Naive B cell (primary cell): ENCODE results near the gene ZNF799. TPM values are rescaled to one million over a fixed set of nuclear protein-coding genes. Genes with fewer than 3 reads are reported as not detected.
"Not testable (repeated sequence)": the region's sequence is repeated elsewhere in the genome, so short reads cannot be mapped to it uniquely, and the experiment has no call there.

Source experiments
- ATAC-seq, 2 donors: fragments of 150-1000 bp; cut with Tn5 transposase; 2 replicates each; pipeline ENCODE4 v1.10.0; 2021; ENCODE audit warnings: low read depth in 2 of 2, mild to moderate bottlenecking in 2 of 2, moderate library complexity in 2 of 2
- DNase-seq: peaks from one replicate; pipeline ENCODE4 v3.0.0; 2022
- H3K27ac Mint-ChIP-seq, 6 donors: one replicate each; pipeline ENCODE4 v1.8.0; 2020 to 2022; ENCODE audit warnings: mild to moderate bottlenecking in 6 of 6, mixed read lengths in 6 of 6, moderate library complexity in 5 of 6, inconsistent platforms in 2 of 6
- H3K27me3 Mint-ChIP-seq, 3 donors: one replicate each; pipeline ENCODE4 v1.8.0; 2021 to 2022; ENCODE audit warnings: mixed read lengths in 3 of 3, mild to moderate bottlenecking in 1 of 3
- H3K36me3 Mint-ChIP-seq, 2 donors: one replicate each; pipeline ENCODE4 v1.8.0; 2020 to 2022; ENCODE audit warnings: mixed read lengths in 2 of 2, inconsistent platforms in 1 of 2, mild to moderate bottlenecking in 1 of 2
- H3K4me1 Mint-ChIP-seq, 3 donors: one replicate each; pipeline ENCODE4 v1.8.0; 2020 to 2022; ENCODE audit warnings: mixed read lengths in 3 of 3, inconsistent platforms in 1 of 3, mild to moderate bottlenecking in 1 of 3, moderate library complexity in 1 of 3
- H3K4me3 Mint-ChIP-seq, 8 donors: one replicate each; pipeline ENCODE4 v1.8.0; 2020 to 2022; ENCODE audit warnings: mild to moderate bottlenecking in 8 of 8, mixed read lengths in 8 of 8, moderate library complexity in 8 of 8, inconsistent platforms in 2 of 8
- H3K9me3 Mint-ChIP-seq, 7 donors: one replicate each; pipeline ENCODE4 v1.8.0; 2020 to 2022; ENCODE audit warnings: mixed read lengths in 7 of 7, mild to moderate bottlenecking in 5 of 7, inconsistent platforms in 2 of 7, moderate library complexity in 1 of 7
- polyA plus RNA-seq, 6 donors: library from polyadenylated mRNA; unstranded; fragments of 300-500 nt; fragmentation: Illumina TruSeq; gene quantifications; one replicate each; pipeline ENCODE4 v1.2.3, GENCODE V29; 2021; ENCODE audit warnings: low read depth in 6 of 6

Gene ZNF799
- polyA plus RNA-seq, result 1 to 10 TPM; 2.0 to 9.5 (median 5.9) TPM

GRCh38 chr19:12400633-12401502 is at the start of gene ZNF799:
ZNF799 (minus strand) TSS chr19:12401271; CDS start chr19:12401070, 201 bp downstream.
- Mint-ChIP-seq H3K36me3 (no peaks in the 10 kb centered on the region), H3K9me3 (peaks cover 0 to 2% (median 0%) of the 10 kb centered on the region in 7 donors), H3K4me1 (peaks cover 19 to 38% (median 31%) of the 10 kb centered on the region in 3 donors), H3K27ac (peak within 1 kb of the TSS; percentile 72 to 98 (median 93)), H3K4me3 (peak within 1 kb of the TSS; percentile 93 to 98 (median 96)), H3K27me3 (no peaks in the 10 kb centered on the region)
- DNase-seq (peak; percentile 79), ATAC-seq (peak; percentile 92)

GRCh38 chr19:12450844-12451243 is 49.8 kb upstream of the ZNF799 start:
- Mint-ChIP-seq H3K27ac (no peak overlapping the region), H3K4me1 (peaks cover 0 to 5% (median 2%) of the 10 kb centered on the region in 3 donors)

GRCh38 chr19:12448808-12449207 is 47.7 kb upstream of the ZNF799 start:
- ATAC-seq, result no peak
- H3K4me3 Mint-ChIP-seq, result no peak overlapping the region
- H3K9me3 Mint-ChIP-seq, result peaks cover 17 to 47% (median 25%) of the 10 kb centered on the region in 7 donors
- H3K4me1 Mint-ChIP-seq, result peaks cover 0 to 5% (median 3%) of the 10 kb centered on the region in 3 donors
- no peak overlapping the region for H3K27ac Mint-ChIP-seq
- no peak for DNase-seq
- H3K27me3 Mint-ChIP-seq, result no peaks in the 10 kb centered on the region
- H3K36me3 Mint-ChIP-seq, result peaks cover 16 to 32% of the 10 kb centered on the region in 2 donors

More at GRCh38 chr19:12450844-12451243, 49.8 kb upstream of the ZNF799 start:
- no peak for DNase-seq
- no peak for ATAC-seq
- Mint-ChIP-seq H3K9me3 (peaks cover 10 to 36% (median 18%) of the 10 kb centered on the region in 7 donors), H3K36me3 (peaks cover 16 to 22% of the 10 kb centered on the region in 2 donors), H3K27me3 (no peaks in the 10 kb centered on the region), H3K4me3 (peak overlapping the region in 1 of 8 donors; percentile 56)

GRCh38 chr19:12440541-12441316 is 39.7 kb upstream of the ZNF799 start, which contains the start of gene ZNF443:
ZNF443 (minus strand) TSS chr19:12441021; CDS start chr19:12440914, 107 bp downstream.
- ATAC-seq, result peak; percentile 94 to 95
- Mint-ChIP-seq H3K4me1 (peaks cover 14 to 55% (median 30%) of the 10 kb centered on the region in 3 donors), H3K9me3 (peaks cover 7 to 26% (median 10%) of the 10 kb centered on the region in 7 donors), H3K27me3 (no peaks in the 10 kb centered on the region), H3K4me3 (peak within 1 kb of the TSS; percentile 97 to 100 (median 100)), H3K27ac (peak within 1 kb of the TSS; percentile 92 to 99 (median 98)), H3K36me3 (peaks cover 5 to 10% of the 10 kb centered on the region in 2 donors)
- DNase-seq, result peak; percentile 99

- ATAC-seq, result peak; percentile 19 to 34
- Mint-ChIP-seq H3K9me3 (peaks cover 6 to 22% (median 8%) of the 10 kb centered on the region in 7 donors), H3K4me1 (peaks cover 18 to 58% (median 30%) of the 10 kb centered on the region in 3 donors), H3K4me3 (peak overlapping the region; percentile 91 to 100 (median 98)), H3K27ac (peak overlapping the region; percentile 54 to 96 (median 92))
- H3K36me3 Mint-ChIP-seq, H3K27me3 Mint-ChIP-seq: not testable (repeated sequence)
- peak; percentile 30 for DNase-seq
Measured at GRCh38 chr19:12439686-12440540, 38.8 kb upstream of the ZNF799 start.

GRCh38 chr19:12430726-12431299 is 29.7 kb upstream of the ZNF799 start:
- H3K4me3 Mint-ChIP-seq, DNase-seq, ATAC-seq, H3K27me3 Mint-ChIP-seq, H3K27ac Mint-ChIP-seq: not testable (repeated sequence)
- H3K4me1 Mint-ChIP-seq, result peaks cover 2 to 13% (median 5%) of the 10 kb centered on the region in 3 donors
- peaks cover 33 to 41% of the 10 kb centered on the region in 2 donors for H3K36me3 Mint-ChIP-seq
- H3K9me3 Mint-ChIP-seq, result peaks cover 10 to 31% (median 25%) of the 10 kb centered on the region in 7 donors

- peaks cover 2 to 24% (median 16%) of the 10 kb centered on the region in 7 donors for H3K9me3 Mint-ChIP-seq
- H3K36me3 Mint-ChIP-seq, result peaks cover 22 to 24% of the 10 kb centered on the region in 2 donors
- DNase-seq (no peak), ATAC-seq (no peak)
- H3K27me3 Mint-ChIP-seq, result no peaks in the 10 kb centered on the region
- peaks cover 6 to 13% (median 13%) of the 10 kb centered on the region in 3 donors for H3K4me1 Mint-ChIP-seq
- peak overlapping the region in 2 of 6 donors; percentile 72 to 79 for H3K27ac Mint-ChIP-seq
- H3K4me3 Mint-ChIP-seq, result no peak overlapping the region
Measured at GRCh38 chr19:12425888-12426274, 24.8 kb upstream of the ZNF799 start.

GRCh38 chr19:12425236-12425887 is 24.3 kb upstream of the ZNF799 start:
- no peak for ATAC-seq
- peaks cover 17 to 19% of the 10 kb centered on the region in 2 donors for H3K36me3 Mint-ChIP-seq
- no peak overlapping the region for H3K4me3 Mint-ChIP-seq
- DNase-seq, result no peak
- peaks cover 6 to 13% (median 13%) of the 10 kb centered on the region in 3 donors for H3K4me1 Mint-ChIP-seq
- peaks cover 0 to 19% (median 11%) of the 10 kb centered on the region in 7 donors for H3K9me3 Mint-ChIP-seq
- H3K27me3 Mint-ChIP-seq, result no peaks in the 10 kb centered on the region
- peak overlapping the region in 2 of 6 donors; percentile 72 to 79 for H3K27ac Mint-ChIP-seq

GRCh38 chr19:12417273-12417672 is 16.2 kb upstream of the ZNF799 start:
- H3K4me3 Mint-ChIP-seq, ATAC-seq, H3K27me3 Mint-ChIP-seq, H3K4me1 Mint-ChIP-seq, DNase-seq, H3K27ac Mint-ChIP-seq: not testable (repeated sequence)
- Mint-ChIP-seq H3K36me3 (peaks cover 10% of the 10 kb centered on the region in 2 donors), H3K9me3 (peaks cover 0 to 15% (median 8%) of the 10 kb centered on the region in 7 donors)

- H3K27ac Mint-ChIP-seq, result no peak overlapping the region
- H3K27me3 Mint-ChIP-seq, result no peaks in the 10 kb centered on the region
- H3K36me3 Mint-ChIP-seq, result peaks cover 8 to 10% of the 10 kb centered on the region in 2 donors
- peaks cover 0 to 8% (median 0%) of the 10 kb centered on the region in 3 donors for H3K4me1 Mint-ChIP-seq
- H3K4me3 Mint-ChIP-seq, result no peak overlapping the region
- no peak for ATAC-seq
- DNase-seq, result no peak
- H3K9me3 Mint-ChIP-seq, result peaks cover 0 to 14% (median 5%) of the 10 kb centered on the region in 7 donors
Measured at GRCh38 chr19:12411893-12412292, 10.8 kb upstream of the ZNF799 start.

- DNase-seq, result peak; percentile 16
- Mint-ChIP-seq H3K4me3 (peak overlapping the region; percentile 93 to 98 (median 96)), H3K4me1 (peaks cover 19 to 38% (median 31%) of the 10 kb centered on the region in 3 donors)
Measured at GRCh38 chr19:12399901-12400632, 1.0 kb downstream of the ZNF799 start.

More at GRCh38 chr19:12399901-12400632, 1.0 kb downstream of the ZNF799 start:
- peak overlapping the region; percentile 18 to 82 (median 76) for H3K27ac Mint-ChIP-seq
- H3K27me3 Mint-ChIP-seq, H3K36me3 Mint-ChIP-seq, H3K9me3 Mint-ChIP-seq: not testable (repeated sequence)
- peak; percentile 45 to 51 for ATAC-seq
